SH-SY5Y (cell line): ENCODE measurements around the gene SEPTIN7.

Experiments
- GATA2 ChIP-seq: IDR thresholded peaks from 2 replicates; pipeline ENCODE4 v1.6.1; 2011; ENCODE audit warnings: mild to moderate bottlenecking, low read depth, low read length
- GATA3 ChIP-seq: IDR thresholded peaks from 2 replicates; pipeline ENCODE4 v1.6.1; 2011; ENCODE audit warnings: low read depth, mild to moderate bottlenecking, low read length, moderate library complexity

GRCh38 chr7:35818513-35818912 is 17.7 kb downstream of the SEPTIN7 start:
- TF ChIP-seq GATA2 (no peak), GATA3 (no peak)
